Dedifferentiated amniotic fluid mesenchymal stem cell (primary cell): ENCODE measurements around the gene CEP162.
"Not testable (repeated sequence)": the region's sequence is repeated elsewhere in the genome, so short reads cannot be mapped to it uniquely, and the experiment has no call there.

Experiments
- DNase-seq: peaks from one replicate; pipeline ENCODE4 v3.0.0-alpha.2; 2016; ENCODE audit errors: extremely low spot score

The CEP162 gene

GRCh38 chr6:84242265-84242664 lies 14.8 kb upstream of the CEP162 start:
- no peak for DNase-seq

GRCh38 chr6:84228198-84228543 lies 728 bp upstream of the CEP162 start:
- DNase-seq, result no peak

GRCh38 chr6:84227044-84227433 lies 404 bp downstream of the CEP162 start:
- DNase-seq, result no peak

GRCh38 chr6:84224251-84224650 lies 3.2 kb downstream of the CEP162 start:
- no peak for DNase-seq

- not testable (repeated sequence) for DNase-seq
Observed at GRCh38 chr6:84223608-84224007, 3.8 kb downstream of the CEP162 start.

- no peak for DNase-seq
Observed at GRCh38 chr6:84222426-84222825, 5.0 kb downstream of the CEP162 start.

- DNase-seq, result no peak
Observed at GRCh38 chr6:84220809-84221409, 6.5 kb downstream of the CEP162 start.

GRCh38 chr6:84218091-84218490 lies 9.4 kb downstream of the CEP162 start:
- no peak for DNase-seq

GRCh38 chr6:84213217-84213616 lies 14.2 kb downstream of the CEP162 start:
- no peak for DNase-seq

- no peak for DNase-seq
Observed at GRCh38 chr6:84204011-84204410, 23.4 kb downstream of the CEP162 start.

GRCh38 chr6:84199987-84200386 lies 27.5 kb downstream of the CEP162 start:
- DNase-seq, result not testable (repeated sequence)

GRCh38 chr6:84197708-84198107 lies 29.7 kb downstream of the CEP162 start:
- no peak for DNase-seq

GRCh38 chr6:84193114-84193708 lies 34.2 kb downstream of the CEP162 start:
- DNase-seq, result no peak

GRCh38 chr6:84191802-84192201 lies 35.6 kb downstream of the CEP162 start:
- no peak for DNase-seq

GRCh38 chr6:84189356-84189755 lies 38.1 kb downstream of the CEP162 start:
- not testable (repeated sequence) for DNase-seq

GRCh38 chr6:84183430-84183829 lies 44.0 kb downstream of the CEP162 start:
- no peak for DNase-seq

- DNase-seq, result no peak
Observed at GRCh38 chr6:84182001-84182400, 45.4 kb downstream of the CEP162 start.

- no peak for DNase-seq
Observed at GRCh38 chr6:84177241-84177640, 50.2 kb downstream of the CEP162 start.

- no peak for DNase-seq
Observed at GRCh38 chr6:84172574-84172973, 54.9 kb downstream of the CEP162 start.

GRCh38 chr6:84172080-84172479 lies 55.4 kb downstream of the CEP162 start:
- no peak for DNase-seq

GRCh38 chr6:84167457-84167856 lies 60.0 kb downstream of the CEP162 start:
- DNase-seq, result no peak

- DNase-seq, result no peak
Observed at GRCh38 chr6:84166395-84166794, 61.0 kb downstream of the CEP162 start.

GRCh38 chr6:84164328-84164727 lies 63.1 kb downstream of the CEP162 start:
- not testable (repeated sequence) for DNase-seq

- no peak for DNase-seq
Observed at GRCh38 chr6:84161190-84161589, 66.3 kb downstream of the CEP162 start.
